ENCODE data around the gene SLC44A5.
"Not testable (repeated sequence)": the region's sequence is repeated elsewhere in the genome, so short reads cannot be mapped to it uniquely, and the experiment has no call there.

SLC44A5 gene

GRCh38 chr1:75614399-75614756 lies 3.5 kb upstream of the SLC44A5 start:
- no peaks in the 10 kb centered on the region for H3K9me3 Mint-ChIP-seq
- H3K27ac Mint-ChIP-seq, result no peak overlapping the region
- peaks cover 69% of the 10 kb centered on the region for H3K27me3 Mint-ChIP-seq (ENCODE audit: low read depth)
- H3K36me3 Mint-ChIP-seq (ENCODE audit: low read depth), result peaks cover 2% of the 10 kb centered on the region
- H3K4me1 Mint-ChIP-seq (ENCODE audit: low read depth), result peaks cover 2% of the 10 kb centered on the region
- H3K4me3 Mint-ChIP-seq, result peak overlapping the region; percentile 29

GRCh38 chr1:75613916-75614315 lies 3.0 kb upstream of the SLC44A5 start:
- H3K4me1 Mint-ChIP-seq (ENCODE audit: low read depth), result peaks cover 2% of the 10 kb centered on the region
- H3K27ac Mint-ChIP-seq, result no peak overlapping the region
- H3K9me3 Mint-ChIP-seq, result no peaks in the 10 kb centered on the region
- H3K36me3 Mint-ChIP-seq (ENCODE audit: low read depth), result peaks cover 2% of the 10 kb centered on the region
- H3K4me3 Mint-ChIP-seq, result no peak overlapping the region
- peaks cover 65% of the 10 kb centered on the region for H3K27me3 Mint-ChIP-seq (ENCODE audit: low read depth)

GRCh38 chr1:75612976-75613375 lies 2.1 kb upstream of the SLC44A5 start:
- Mint-ChIP-seq H3K27me3 (ENCODE audit: low read depth) (peaks cover 58% of the 10 kb centered on the region), H3K36me3 (ENCODE audit: low read depth) (peaks cover 2% of the 10 kb centered on the region), H3K4me1 (ENCODE audit: low read depth) (peaks cover 2% of the 10 kb centered on the region), H3K4me3 (no peak overlapping the region), H3K9me3 (no peaks in the 10 kb centered on the region), H3K27ac (no peak overlapping the region)

- no peaks in the 10 kb centered on the region for H3K9me3 Mint-ChIP-seq
- H3K4me1 Mint-ChIP-seq (ENCODE audit: low read depth), result no peaks in the 10 kb centered on the region
- H3K27ac Mint-ChIP-seq, result no peak overlapping the region
- no peak overlapping the region for H3K4me3 Mint-ChIP-seq
- H3K36me3 Mint-ChIP-seq (ENCODE audit: low read depth), result no peaks in the 10 kb centered on the region
- H3K27me3 Mint-ChIP-seq (ENCODE audit: low read depth), result no peaks in the 10 kb centered on the region
Measured at GRCh38 chr1:75602486-75602885, 8.4 kb downstream of the SLC44A5 start.

- Mint-ChIP-seq H3K4me3 (no peak overlapping the region), H3K27ac (no peak overlapping the region), H3K9me3 (no peaks in the 10 kb centered on the region), H3K36me3 (ENCODE audit: low read depth) (no peaks in the 10 kb centered on the region), H3K27me3 (ENCODE audit: low read depth) (no peaks in the 10 kb centered on the region), H3K4me1 (ENCODE audit: low read depth) (no peaks in the 10 kb centered on the region)
Measured at GRCh38 chr1:75600781-75601180, 10.1 kb downstream of the SLC44A5 start.

GRCh38 chr1:75594327-75594726 lies 16.6 kb downstream of the SLC44A5 start:
- Mint-ChIP-seq H3K27me3 (ENCODE audit: low read depth) (peaks cover 1% of the 10 kb centered on the region), H3K36me3 (ENCODE audit: low read depth) (no peaks in the 10 kb centered on the region), H3K9me3 (no peaks in the 10 kb centered on the region), H3K27ac (no peak overlapping the region), H3K4me3 (no peak overlapping the region), H3K4me1 (ENCODE audit: low read depth) (no peaks in the 10 kb centered on the region)

GRCh38 chr1:75593457-75593856 lies 17.5 kb downstream of the SLC44A5 start:
- H3K27ac Mint-ChIP-seq; H3K9me3 Mint-ChIP-seq; H3K4me3 Mint-ChIP-seq; H3K36me3 Mint-ChIP-seq (ENCODE audit: low read depth); H3K4me1 Mint-ChIP-seq (ENCODE audit: low read depth); H3K27me3 Mint-ChIP-seq (ENCODE audit: low read depth): not testable (repeated sequence)

GRCh38 chr1:75589637-75590036 lies 21.3 kb downstream of the SLC44A5 start:
- H3K36me3 Mint-ChIP-seq (ENCODE audit: low read depth), result no peaks in the 10 kb centered on the region
- H3K27me3 Mint-ChIP-seq (ENCODE audit: low read depth), result peaks cover 3% of the 10 kb centered on the region
- no peaks in the 10 kb centered on the region for H3K9me3 Mint-ChIP-seq

GRCh38 chr1:75588779-75589475 lies 22.0 kb downstream of the SLC44A5 start:
- Mint-ChIP-seq H3K4me3 (no peak overlapping the region), H3K9me3 (no peaks in the 10 kb centered on the region), H3K27me3 (ENCODE audit: low read depth) (peaks cover 3% of the 10 kb centered on the region), H3K36me3 (ENCODE audit: low read depth) (no peaks in the 10 kb centered on the region), H3K27ac (no peak overlapping the region), H3K4me1 (ENCODE audit: low read depth) (no peaks in the 10 kb centered on the region)

More at GRCh38 chr1:75589637-75590036, 21.3 kb downstream of the SLC44A5 start:
- no peak overlapping the region for H3K27ac Mint-ChIP-seq
- no peak overlapping the region for H3K4me3 Mint-ChIP-seq
- H3K4me1 Mint-ChIP-seq (ENCODE audit: low read depth), result no peaks in the 10 kb centered on the region

- H3K4me3 Mint-ChIP-seq, result no peak overlapping the region
- no peaks in the 10 kb centered on the region for H3K4me1 Mint-ChIP-seq (ENCODE audit: low read depth)
- H3K27me3 Mint-ChIP-seq (ENCODE audit: low read depth), result peaks cover 3% of the 10 kb centered on the region
- no peaks in the 10 kb centered on the region for H3K9me3 Mint-ChIP-seq
- no peak overlapping the region for H3K27ac Mint-ChIP-seq
- no peaks in the 10 kb centered on the region for H3K36me3 Mint-ChIP-seq (ENCODE audit: low read depth)
Measured at GRCh38 chr1:75587692-75588091, 23.2 kb downstream of the SLC44A5 start.

- Mint-ChIP-seq H3K4me1 (ENCODE audit: low read depth) (no peaks in the 10 kb centered on the region), H3K4me3 (no peak overlapping the region), H3K36me3 (ENCODE audit: low read depth) (no peaks in the 10 kb centered on the region), H3K27ac (no peak overlapping the region), H3K9me3 (no peaks in the 10 kb centered on the region), H3K27me3 (ENCODE audit: low read depth) (no peaks in the 10 kb centered on the region)
Measured at GRCh38 chr1:75583282-75583681, 27.6 kb downstream of the SLC44A5 start.

- no peaks in the 10 kb centered on the region for H3K36me3 Mint-ChIP-seq (ENCODE audit: low read depth)
- H3K4me1 Mint-ChIP-seq (ENCODE audit: low read depth), result no peaks in the 10 kb centered on the region
- H3K4me3 Mint-ChIP-seq, result no peak overlapping the region
- no peaks in the 10 kb centered on the region for H3K9me3 Mint-ChIP-seq
- H3K27me3 Mint-ChIP-seq (ENCODE audit: low read depth), result no peaks in the 10 kb centered on the region
- no peak overlapping the region for H3K27ac Mint-ChIP-seq
Measured at GRCh38 chr1:75582725-75583261, 28.1 kb downstream of the SLC44A5 start.

- Mint-ChIP-seq H3K9me3 (no peaks in the 10 kb centered on the region), H3K4me1 (ENCODE audit: low read depth) (no peaks in the 10 kb centered on the region), H3K36me3 (ENCODE audit: low read depth) (no peaks in the 10 kb centered on the region), H3K4me3 (no peak overlapping the region), H3K27ac (no peak overlapping the region), H3K27me3 (ENCODE audit: low read depth) (no peaks in the 10 kb centered on the region)
Measured at GRCh38 chr1:75579046-75579445, 31.9 kb downstream of the SLC44A5 start.

- H3K4me3 Mint-ChIP-seq, result no peak overlapping the region
- no peaks in the 10 kb centered on the region for H3K27me3 Mint-ChIP-seq (ENCODE audit: low read depth)
- no peaks in the 10 kb centered on the region for H3K9me3 Mint-ChIP-seq
- no peak overlapping the region for H3K27ac Mint-ChIP-seq
- H3K4me1 Mint-ChIP-seq (ENCODE audit: low read depth), result no peaks in the 10 kb centered on the region
- no peaks in the 10 kb centered on the region for H3K36me3 Mint-ChIP-seq (ENCODE audit: low read depth)
Measured at GRCh38 chr1:75575837-75576236, 35.1 kb downstream of the SLC44A5 start.

GRCh38 chr1:75567191-75567590 lies 43.7 kb downstream of the SLC44A5 start:
- H3K9me3 Mint-ChIP-seq, result no peaks in the 10 kb centered on the region
- H3K4me1 Mint-ChIP-seq (ENCODE audit: low read depth), result no peaks in the 10 kb centered on the region
- H3K27ac Mint-ChIP-seq, result no peak overlapping the region
- no peaks in the 10 kb centered on the region for H3K27me3 Mint-ChIP-seq (ENCODE audit: low read depth)
- H3K4me3 Mint-ChIP-seq, result no peak overlapping the region
- H3K36me3 Mint-ChIP-seq (ENCODE audit: low read depth), result no peaks in the 10 kb centered on the region

GRCh38 chr1:75559800-75560199 lies 51.1 kb downstream of the SLC44A5 start:
- H3K4me1 Mint-ChIP-seq (ENCODE audit: low read depth), result no peaks in the 10 kb centered on the region
- H3K36me3 Mint-ChIP-seq (ENCODE audit: low read depth), result no peaks in the 10 kb centered on the region
- H3K27me3 Mint-ChIP-seq (ENCODE audit: low read depth), result no peaks in the 10 kb centered on the region
- H3K4me3 Mint-ChIP-seq, result no peak overlapping the region
- no peak overlapping the region for H3K27ac Mint-ChIP-seq
- no peaks in the 10 kb centered on the region for H3K9me3 Mint-ChIP-seq

Measured in T-helper 1 cell treated with Interleukin-12 subunit alpha and Interleukin-12 subunit beta and Interleukin-4 antibody, amounts not matched to agents 30 μg/mL and 1 μg/mL, for 36 hours (primary cell).